Neuronal stem cell (in vitro differentiated cells): Measurements from ENCODE around the gene VGLL3.

Source experiments
- DNase-seq: peaks from one replicate; pipeline ENCODE4 v3.0.0-alpha.2; 2013; ENCODE audit warnings: low spot score
- H2AFZ ChIP-seq: one replicate; pipeline ENCODE4 v1.6.1; 2013; ENCODE audit warnings: mild to moderate bottlenecking, low read length, inconsistent platforms
- H2AK5ac ChIP-seq: 2 replicates; pipeline ENCODE4 v1.6.1; 2013; ENCODE audit warnings: low read depth, mild to moderate bottlenecking, inconsistent platforms, low read length, moderate library complexity, mixed read lengths
- H2BK120ac ChIP-seq: 2 replicates; pipeline ENCODE4 v1.6.1; 2013; ENCODE audit warnings: low read depth, mild to moderate bottlenecking, inconsistent platforms, low read length, moderate library complexity, mixed read lengths
- H2BK12ac ChIP-seq: one replicate; pipeline ENCODE4 v1.6.1; 2013; ENCODE audit warnings: low read length, inconsistent platforms
- H2BK15ac ChIP-seq: 2 replicates; pipeline ENCODE4 v1.6.1; 2013; ENCODE audit warnings: mild to moderate bottlenecking, low read length, inconsistent platforms, mixed read lengths
- H2BK5ac ChIP-seq: one replicate; pipeline ENCODE4 v1.6.1; 2013; ENCODE audit warnings: inconsistent platforms, mild to moderate bottlenecking, low read length, moderate library complexity
- H3K14ac ChIP-seq: one replicate; pipeline ENCODE4 v1.6.1; 2013; ENCODE audit warnings: low read length, inconsistent platforms
- H3K18ac ChIP-seq: 2 replicates; pipeline ENCODE4 v1.6.1; 2013; ENCODE audit warnings: low read length, inconsistent platforms
- H3K23ac ChIP-seq: 2 replicates; pipeline ENCODE4 v1.6.1; 2013; ENCODE audit warnings: low read depth, mild to moderate bottlenecking, mixed read lengths, low read length, inconsistent platforms; ENCODE audit not compliant: poor library complexity
- H3K27ac ChIP-seq: replicated peaks from 3 replicates; pipeline ENCODE4 v1.5.1; 2013; ENCODE audit warnings: low read length, inconsistent platforms
- H3K27me3 ChIP-seq, 3 experiments: 2 replicates each; pipeline ENCODE4 v1.6.1; 2013; ENCODE audit warnings: low read length in 3 of 3, mild to moderate bottlenecking in 2 of 3, inconsistent platforms in 1 of 3, low read depth in 1 of 3, mixed read lengths in 1 of 3, moderate library complexity in 1 of 3; ENCODE audit not compliant: control insufficient read depth in 3 of 3, insufficient read depth in 3 of 3
- H3K36me3 ChIP-seq, 2 donors: replicated peaks in 1 of 2; 2 replicates each; pipeline ENCODE4 v1.6.1; 2013; ENCODE audit warnings: low read length in 2 of 2; ENCODE audit not compliant: control insufficient read depth in 2 of 2, insufficient read depth in 2 of 2
- H3K4ac ChIP-seq: 2 replicates; pipeline ENCODE4 v1.6.1; 2013; ENCODE audit warnings: inconsistent platforms, mild to moderate bottlenecking, low read length, moderate library complexity
- H3K4me1 ChIP-seq, 2 donors: 1 replicate in 1 of 2; 2 replicates in 1 of 2; pipeline ENCODE4 v1.6.1; 2013; ENCODE audit warnings: low read length in 2 of 2, low read depth in 1 of 2; ENCODE audit not compliant: control insufficient read depth in 2 of 2, insufficient read depth in 1 of 2
- H3K4me2 ChIP-seq: one replicate; pipeline ENCODE4 v1.6.1; 2013; ENCODE audit warnings: mild to moderate bottlenecking, low read length, inconsistent platforms; ENCODE audit not compliant: insufficient read depth, poor library complexity, severe bottlenecking
- H3K4me3 ChIP-seq, 2 donors: 2 replicates each; pipeline ENCODE4 v1.5.1; 2013; ENCODE audit warnings: low read length in 2 of 2, mild to moderate bottlenecking in 2 of 2, inconsistent platforms in 1 of 2, moderate library complexity in 1 of 2
- H3K79me1 ChIP-seq: one replicate; pipeline ENCODE4 v1.6.1; 2013; ENCODE audit warnings: low read depth, mild to moderate bottlenecking, inconsistent platforms, low read length, moderate library complexity
- H3K9ac ChIP-seq: one replicate; pipeline ENCODE4 v1.6.1; 2013; ENCODE audit warnings: mild to moderate bottlenecking, low read depth, low read length, inconsistent platforms; ENCODE audit not compliant: poor library complexity
- H3K9me3 ChIP-seq, 2 donors: replicated peaks in 1 of 2; 2 replicates each; pipeline versions ENCODE3 to v1.6.1; 2013; ENCODE audit warnings: low read length in 2 of 2, mild to moderate bottlenecking in 2 of 2, inconsistent platforms in 1 of 2, low read depth in 1 of 2, mixed read lengths in 1 of 2, moderate library complexity in 1 of 2; ENCODE audit not compliant: control insufficient read depth in 2 of 2, insufficient read depth in 1 of 2
- H4K8ac ChIP-seq: one replicate; pipeline ENCODE4 v1.6.1; 2013; ENCODE audit warnings: low read depth, mild to moderate bottlenecking, inconsistent platforms, low read length, moderate library complexity
- H4K91ac ChIP-seq: one replicate; pipeline ENCODE4 v1.6.1; 2013; ENCODE audit warnings: low read length, low read depth, mild to moderate bottlenecking, inconsistent platforms; ENCODE audit not compliant: poor library complexity
- WGBS, 2 donors: extraction: QIAGEN DNeasy Blood & Tissue Kit; methylation state at CpG; one replicate each; pipeline ENCODE4 v1.1.7; 2013; ENCODE audit warnings: missing lambda C conversion rate in 2 of 2, mixed read lengths in 1 of 2; ENCODE audit not compliant: insufficient read length in 2 of 2, insufficient replicate concordance in 1 of 2; ENCODE audit errors: extremely low coverage in 2 of 2; 5-methylcytosine and 5-hydroxymethylcytosine counted together

The VGLL3 gene

GRCh38 chr3:87006844-87007439 is 16.0 kb upstream of the VGLL3 start:
- H3K79me1 ChIP-seq, result no peaks in the 10 kb centered on the region
- H3K36me3 ChIP-seq, result no peaks in the 10 kb centered on the region
- H2BK15ac ChIP-seq, result no peak overlapping the region
- DNase-seq, result no peak
- no peak overlapping the region for H2AK5ac ChIP-seq
- no peak overlapping the region for H2BK12ac ChIP-seq
- no peak overlapping the region for H2BK5ac ChIP-seq
- H3K4me3 ChIP-seq, result no peak overlapping the region
- H3K23ac ChIP-seq, result no peak overlapping the region
- H4K91ac ChIP-seq, result no peak overlapping the region
- no peaks in the 10 kb centered on the region for H3K9me3 ChIP-seq
- H3K4ac ChIP-seq, result no peak overlapping the region
- H3K27me3 ChIP-seq, result no peaks in the 10 kb centered on the region
- no peak overlapping the region for H2BK120ac ChIP-seq
- H3K4me2 ChIP-seq, result no peak overlapping the region
- no peak overlapping the region for H3K14ac ChIP-seq
- H3K4me1 ChIP-seq, result no peaks in the 10 kb centered on the region
- no peak overlapping the region for H3K18ac ChIP-seq
- H4K8ac ChIP-seq, result no peak overlapping the region
- no CpG with 5 or more reads among the region's 4 CpGs for WGBS, 2 donors
- H3K27ac ChIP-seq, result no peak overlapping the region
- no peak overlapping the region for H3K9ac ChIP-seq
- H2AFZ ChIP-seq, result no peak overlapping the region

- Histone ChIP-seq H3K27me3 (no peaks in the 10 kb centered on the region), H3K4ac (no peak overlapping the region), H3K14ac (no peak overlapping the region), H3K4me2 (no peak overlapping the region), H2BK5ac (no peak overlapping the region), H3K9ac (no peak overlapping the region), H2BK15ac (no peak overlapping the region), H3K36me3 (no peaks in the 10 kb centered on the region), H2BK120ac (no peak overlapping the region), H2BK12ac (no peak overlapping the region), H2AK5ac (no peak overlapping the region), H2AFZ (no peak overlapping the region), H3K27ac (no peak overlapping the region), H3K18ac (no peak overlapping the region), H3K4me1 (no peaks in the 10 kb centered on the region), H3K79me1 (no peaks in the 10 kb centered on the region), H4K8ac (no peak overlapping the region), H3K23ac (no peak overlapping the region), H3K9me3 (no peaks in the 10 kb centered on the region), H4K91ac (no peak overlapping the region), H3K4me3 (no peak overlapping the region)
- DNase-seq, result no peak
- no CpG with 5 or more reads among the region's 2 CpGs for WGBS, 2 donors
Observed at GRCh38 chr3:87004883-87005282, 13.9 kb upstream of the VGLL3 start.

- Histone ChIP-seq H2BK5ac (no peak overlapping the region), H3K9ac (no peak overlapping the region), H3K14ac (no peak overlapping the region), H4K91ac (no peak overlapping the region), H3K4me2 (no peak overlapping the region), H3K9me3 (no peaks in the 10 kb centered on the region), H2BK15ac (no peak overlapping the region), H3K36me3 (no peaks in the 10 kb centered on the region), H3K23ac (no peak overlapping the region), H2BK12ac (no peak overlapping the region), H4K8ac (no peak overlapping the region), H3K27ac (no peak overlapping the region), H3K18ac (no peak overlapping the region), H2AK5ac (no peak overlapping the region), H3K4me1 (no peaks in the 10 kb centered on the region), H3K4me3 (no peak overlapping the region), H2BK120ac (no peak overlapping the region), H3K27me3 (no peaks in the 10 kb centered on the region), H3K79me1 (no peaks in the 10 kb centered on the region), H2AFZ (no peak overlapping the region), H3K4ac (no peak overlapping the region)
- WGBS, 2 donors, result no CpG with 5 or more reads among the region's 4 CpGs
- no peak for DNase-seq
Observed at GRCh38 chr3:87002346-87002745, 11.4 kb upstream of the VGLL3 start.

GRCh38 chr3:87001473-87002098 is 10.6 kb upstream of the VGLL3 start:
- Histone ChIP-seq H3K18ac (no peak overlapping the region), H3K4me3 (no peak overlapping the region), H3K23ac (no peak overlapping the region), H2AK5ac (no peak overlapping the region), H3K14ac (no peak overlapping the region), H2AFZ (no peak overlapping the region), H2BK5ac (no peak overlapping the region), H4K91ac (no peak overlapping the region), H3K27ac (no peak overlapping the region), H3K79me1 (no peaks in the 10 kb centered on the region), H2BK12ac (no peak overlapping the region), H3K4me1 (peaks cover 0 to 2% of the 10 kb centered on the region in 2 donors), H3K9ac (no peak overlapping the region), H3K36me3 (no peaks in the 10 kb centered on the region), H3K4ac (no peak overlapping the region), H2BK15ac (no peak overlapping the region), H3K27me3 (no peaks in the 10 kb centered on the region), H3K4me2 (no peak overlapping the region), H3K9me3 (no peaks in the 10 kb centered on the region), H2BK120ac (no peak overlapping the region), H4K8ac (no peak overlapping the region)
- no CpG with 5 or more reads among the region's 4 CpGs for WGBS, 2 donors
- no peak for DNase-seq
